Measurements from ENCODE around the gene MAGEA8. TPM values are rescaled to one million over a fixed set of nuclear protein-coding genes. Genes with fewer than 3 reads are reported as not detected.

MAGEA8 gene
- total and polyA plus RNA-seq, 2 experiments from 2014 or later, result not detected

- H3K36me3 ChIP-seq (ENCODE audit: insufficient read depth), result no peaks in the 10 kb centered on the region; the same call in 1 of the 2 replicates
- Mint-ChIP-seq H3K9me3 (peaks cover 2% of the 10 kb centered on the region; the same call in 1 of the 3 replicates), H3K4me3 (no peak overlapping the region), H3K4me1 (peaks cover 15% of the 10 kb centered on the region), H3K27ac (no peak overlapping the region), H3K36me3 (ENCODE audit: low read depth) (no peaks in the 10 kb centered on the region), H3K27me3 (ENCODE audit: insufficient read depth, low read depth, poor library complexity) (no peaks in the 10 kb centered on the region)
- H3K9me2 ChIP-seq (ENCODE audit: insufficient read depth), result no peaks in the 10 kb centered on the region
- H3K79me2 ChIP-seq (replicated peaks; ENCODE audit: insufficient read depth), result no peaks in the 10 kb centered on the region
- H4K20me1 ChIP-seq (replicated peaks; ENCODE audit: insufficient read depth), result no peaks in the 10 kb centered on the region
- H3K4me1 ChIP-seq (ENCODE audit: insufficient read depth), result peaks cover 12% of the 10 kb centered on the region; the same call in 1 of the 2 replicates
- no peak overlapping the region for H3K27ac ChIP-seq (ENCODE audit: low read depth)
- no peaks in the 10 kb centered on the region for H3K27me3 ChIP-seq (ENCODE audit: insufficient read depth)
- no peak overlapping the region for H2AFZ ChIP-seq
- no peak for ATAC-seq
- no peak for DNase-seq (ENCODE audit: low spot score)
- TF ChIP-seq ETS1 (IDR thresholded peaks at IDR 0.05) (no peak), CREB1 (CRISPR knock-in tag; IDR thresholded peaks at IDR 0.05; ENCODE audit: low read depth) (no peak), ZNF114 (CRISPR knock-in tag; IDR thresholded peaks at IDR 0.05) (no peak), NANOG (IDR thresholded peaks at IDR 0.05; ENCODE audit: borderline replicate concordance) (no peak), EZH2phosphoT487 (IDR thresholded peaks at IDR 0.05; ENCODE audit: unreplicated experiment) (no peak), EZH2 (IDR thresholded peaks at IDR 0.05; ENCODE audit: low read depth, unreplicated experiment) (no peak), ZNF331 (CRISPR knock-in tag; IDR thresholded peaks at IDR 0.05; ENCODE audit: low read depth) (no peak), STAT1 (IDR thresholded peaks at IDR 0.05; ENCODE audit: unreplicated experiment) (no peak), REST (IDR thresholded peaks at IDR 0.05; ENCODE audit: unreplicated experiment) (no peak), ZNF462 (CRISPR knock-in tag; IDR thresholded peaks at IDR 0.05) (no peak)
- no peak overlapping the region for H3K4me2 ChIP-seq
- no peak overlapping the region for H3K4me3 ChIP-seq
- H3F3A ChIP-seq (replicated peaks; ENCODE audit: low read depth), result no peaks in the 10 kb centered on the region
Measured at GRCh38 chrX:149849787-149850186, 31.2 kb upstream of the MAGEA8 start.

Measured in GM23338 (cell line).